Measurements from ENCODE around the gene SENP8. TPM values are rescaled to one million over a fixed set of nuclear protein-coding genes. Genes with fewer than 3 reads are reported as not detected.

Gene SENP8
- total RNA-seq, 1 donor from 2014 or later: 2.4 TPM

DNA sequence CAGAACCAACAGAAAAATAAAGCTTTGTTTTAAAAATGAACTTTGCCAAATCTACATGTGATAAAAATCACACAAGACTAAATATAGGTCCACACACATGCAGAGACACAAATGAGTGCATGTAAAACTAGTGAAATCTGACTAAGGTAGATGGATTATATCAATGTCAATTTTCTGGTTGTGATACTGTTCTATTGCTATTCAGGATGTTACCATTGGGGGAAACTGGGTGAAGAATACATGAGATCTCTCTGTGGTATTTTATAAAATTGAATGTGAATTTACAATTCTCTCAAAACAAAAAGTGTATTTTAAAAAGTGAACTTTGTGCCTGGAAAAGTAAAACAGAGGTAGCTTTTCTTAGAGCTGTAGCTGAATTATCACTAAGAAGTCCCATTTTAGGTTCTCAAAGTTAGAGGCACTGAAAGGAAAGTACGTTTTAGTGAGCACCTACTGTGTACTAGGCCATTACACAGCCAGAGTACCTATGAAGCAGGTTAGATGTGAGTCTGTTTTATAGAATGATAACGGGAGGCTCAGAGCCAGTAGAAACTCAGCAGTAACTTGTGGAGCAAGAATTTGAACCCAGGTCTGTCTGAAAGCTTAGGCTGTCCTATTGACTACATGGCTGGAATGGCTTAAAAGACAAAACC lies 71.2 kb downstream of the SENP8 start:
- no peak for DNase-seq (ENCODE audit: low spot score)
- intact Hi-C loops (cut with DNase I): no loop called here
- no peak for ATAC-seq

DNA sequence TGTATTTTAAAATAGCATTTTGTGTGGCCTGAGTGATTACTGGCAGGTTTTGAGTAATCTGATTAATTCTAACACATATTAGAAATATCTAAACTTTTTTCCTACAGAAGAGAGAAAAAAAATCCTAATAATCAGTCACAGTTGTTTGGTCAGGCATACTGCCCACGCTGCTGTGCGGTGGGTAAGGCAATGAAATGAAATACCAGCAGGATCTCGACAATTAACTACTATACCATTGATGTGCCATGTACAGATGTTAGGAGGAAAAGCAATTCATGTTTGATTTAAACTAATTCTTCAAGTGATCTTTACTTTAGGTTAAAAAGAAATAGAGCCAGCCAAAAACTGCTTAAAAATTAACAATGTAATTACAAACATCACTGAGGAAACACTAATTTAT lies 74.2 kb downstream of the SENP8 start:
- intact Hi-C loops (cut with DNase I): no loop called here
- no peak for ATAC-seq
- DNase-seq (ENCODE audit: low spot score): no peak

Other genes starting within 250 kb of the SENP8 start
- gene MYO9A, start 253 bp upstream of the SENP8 start, total RNA-seq: 98.7 TPM
- gene GRAMD2A, start 79.4 kb downstream of the SENP8 start, total RNA-seq: 6.7 TPM
- 385 TPM for gene PKM, start 112.8 kb downstream of the SENP8 start, total RNA-seq
- 113 TPM for gene PARP6, start 154.2 kb downstream of the SENP8 start, total RNA-seq
- gene CELF6, start 201.8 kb downstream of the SENP8 start, total RNA-seq: 3.3 TPM

Measured in sciatic nerve (tissue), 2 donors.